NCI-H748 (cell line): ENCODE measurements around the gene SLC22A7.

Experiments used
- DNase-seq: peaks from one replicate; lab custom pipeline; 2025; ENCODE audit not compliant: unreplicated experiment; lab: John Stamatoyannopoulos, UW

SLC22A7 gene

DNA sequence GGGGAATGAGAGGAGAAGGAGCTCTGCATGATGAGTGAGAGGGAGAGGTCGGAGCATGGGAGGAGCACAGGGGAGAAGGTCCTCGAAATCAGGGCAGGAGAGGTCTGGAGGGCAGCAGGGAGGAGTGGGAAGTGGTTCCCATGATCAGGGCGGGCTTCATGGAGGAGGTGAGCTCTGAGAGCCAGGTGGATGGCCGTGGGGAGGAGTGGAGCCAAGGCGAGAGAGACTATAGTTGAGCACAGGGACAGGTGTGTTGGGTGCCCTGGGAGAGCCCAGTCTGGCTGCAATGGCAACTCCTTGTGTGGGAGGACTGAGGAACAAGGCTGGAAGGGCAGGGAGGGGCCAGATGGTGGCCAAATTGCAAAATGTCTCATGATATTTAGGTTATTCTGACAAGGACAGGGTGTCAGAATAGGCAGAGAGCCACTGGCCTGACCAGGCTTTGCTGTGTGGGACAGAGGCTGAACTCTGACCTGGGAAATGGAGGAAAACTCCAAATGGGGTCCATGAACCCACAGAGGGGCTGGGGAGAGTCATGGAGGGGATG is 33.4 kb upstream of the SLC22A7 start:
- no peak for DNase-seq

DNA sequence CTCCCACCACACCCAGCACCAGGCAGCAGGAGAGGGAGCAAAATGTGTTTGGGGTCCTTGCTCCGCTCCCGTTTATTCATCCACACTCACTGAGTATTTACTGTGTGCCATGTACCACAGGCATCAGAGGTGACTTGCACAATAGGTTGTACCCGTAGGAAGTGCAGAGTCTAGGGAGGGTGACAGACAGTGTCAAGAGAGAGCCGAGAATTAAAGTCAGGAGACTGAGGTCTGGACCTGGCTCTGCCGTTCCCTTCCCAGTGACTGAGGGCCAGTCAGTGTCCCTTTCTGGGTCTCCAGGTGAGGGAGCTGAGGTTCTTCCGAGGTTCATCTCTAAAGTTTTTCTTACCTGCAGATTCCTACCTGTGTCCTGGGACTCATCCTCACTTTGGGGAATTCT is 32.5 kb upstream of the SLC22A7 start:
- no peak for DNase-seq

DNA sequence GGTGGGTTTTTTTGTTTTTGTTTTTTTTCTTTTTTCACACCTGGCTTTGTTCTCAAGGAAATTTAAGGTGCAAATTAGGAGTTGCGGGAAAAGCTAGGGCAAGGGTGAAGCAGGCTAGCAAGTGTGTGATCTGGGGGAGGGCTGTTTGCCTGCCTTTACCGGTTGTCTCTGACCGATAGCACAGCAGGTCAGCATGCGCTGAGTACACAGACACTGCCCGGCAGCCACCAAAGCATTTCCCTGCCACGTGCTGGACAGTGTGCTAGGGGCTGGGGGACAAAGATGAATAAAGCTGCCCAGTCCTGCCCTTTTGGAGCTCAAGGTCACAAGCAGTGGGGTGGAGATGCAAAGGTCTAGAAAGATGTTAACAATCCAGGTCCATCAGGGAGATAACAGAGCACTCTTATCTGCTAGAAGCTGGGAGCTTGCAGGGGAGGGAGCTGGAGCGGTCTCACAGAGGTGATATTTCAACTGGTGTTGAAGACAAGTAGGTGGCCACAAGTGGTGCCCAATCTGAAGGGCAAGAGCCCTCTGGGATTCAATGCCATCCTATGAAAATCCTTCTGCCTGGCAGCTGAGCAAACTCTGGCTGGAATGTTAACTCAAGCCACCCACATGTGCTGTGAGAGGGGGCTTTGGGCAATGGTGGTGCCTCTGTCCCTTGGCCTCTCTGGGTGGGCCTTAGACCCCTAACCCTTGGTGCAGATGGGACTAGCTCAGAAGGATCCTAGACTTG is 30.3 kb upstream of the SLC22A7 start:
- DNase-seq, result no peak

DNA sequence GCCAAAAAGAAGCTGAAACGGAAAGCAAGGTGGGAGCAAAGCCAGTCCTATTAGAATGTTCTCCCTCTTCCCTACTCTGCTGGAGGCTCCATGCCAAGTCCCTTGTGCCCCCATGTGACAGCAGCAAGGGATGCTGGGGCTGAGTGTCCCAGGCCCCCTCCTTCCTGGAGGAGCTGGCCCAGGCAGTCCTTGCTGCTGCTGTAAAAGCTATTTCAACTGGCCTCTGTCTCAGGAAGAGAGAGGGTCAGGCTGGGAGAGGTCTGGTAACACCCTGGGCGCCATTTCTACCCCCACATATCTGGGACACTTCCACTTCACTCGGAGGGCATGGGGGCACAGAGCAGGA is 29.7 kb upstream of the SLC22A7 start:
- no peak for DNase-seq

DNA sequence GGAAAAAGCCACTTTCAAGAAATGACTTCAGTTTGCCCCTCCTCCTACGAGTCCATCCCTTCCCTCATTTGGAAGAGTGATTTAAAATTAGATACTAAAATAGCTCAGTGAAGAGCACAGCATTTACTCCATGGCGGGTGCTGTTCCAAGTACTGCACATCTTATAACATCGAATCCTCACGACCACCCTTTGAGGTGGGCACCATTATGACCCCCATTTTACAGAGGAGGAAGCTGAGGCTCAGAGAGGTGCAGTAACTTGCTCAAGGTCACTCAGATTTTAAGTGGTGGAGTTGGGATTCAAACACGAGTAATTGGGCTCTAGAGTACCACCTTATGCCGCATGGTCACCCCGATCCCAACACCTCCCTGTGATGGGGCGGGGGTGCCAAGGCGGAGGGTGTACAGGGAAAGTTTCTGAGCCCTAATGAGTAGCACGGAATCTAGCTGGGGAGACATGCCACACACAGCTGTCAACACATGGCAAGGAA is 29.2 kb upstream of the SLC22A7 start:
- DNase-seq, result no peak

DNA sequence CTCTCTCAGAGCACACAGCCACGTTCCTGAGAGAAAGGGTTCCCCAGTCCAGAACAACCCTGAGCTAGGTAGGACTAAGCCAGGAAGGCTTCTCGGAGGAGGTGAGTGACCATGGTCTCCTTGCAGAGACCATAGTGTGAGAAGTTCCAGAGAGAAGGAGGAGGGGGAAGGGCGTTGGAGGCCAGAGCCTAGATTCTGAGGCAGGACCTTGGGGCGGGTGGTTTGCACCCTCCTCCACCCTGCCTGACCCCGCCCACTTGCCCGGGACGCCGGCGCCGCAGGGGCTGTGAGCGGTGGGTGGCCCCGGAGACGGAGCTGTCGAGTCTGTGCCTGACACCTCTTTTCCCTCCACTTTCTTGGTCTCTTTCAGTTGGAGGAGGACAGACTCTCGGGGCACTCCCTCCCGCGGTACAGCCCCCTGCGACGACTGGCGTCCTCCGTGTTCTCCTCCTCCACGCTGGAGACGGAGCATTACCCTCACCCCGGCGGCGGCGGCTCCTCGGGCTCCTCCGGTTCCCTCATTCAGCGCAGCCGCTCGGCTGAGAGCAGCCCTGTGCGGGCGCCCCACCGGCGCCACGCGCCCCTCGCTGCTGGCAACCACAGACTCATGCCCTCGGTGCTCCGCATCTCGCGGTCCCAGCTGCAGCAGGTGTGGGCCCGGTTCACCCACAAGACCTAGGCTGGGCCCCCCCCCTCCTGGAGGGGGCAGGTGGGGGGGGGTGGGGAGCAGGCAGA is 28.6 kb upstream of the SLC22A7 start:
- no peak for DNase-seq

DNA sequence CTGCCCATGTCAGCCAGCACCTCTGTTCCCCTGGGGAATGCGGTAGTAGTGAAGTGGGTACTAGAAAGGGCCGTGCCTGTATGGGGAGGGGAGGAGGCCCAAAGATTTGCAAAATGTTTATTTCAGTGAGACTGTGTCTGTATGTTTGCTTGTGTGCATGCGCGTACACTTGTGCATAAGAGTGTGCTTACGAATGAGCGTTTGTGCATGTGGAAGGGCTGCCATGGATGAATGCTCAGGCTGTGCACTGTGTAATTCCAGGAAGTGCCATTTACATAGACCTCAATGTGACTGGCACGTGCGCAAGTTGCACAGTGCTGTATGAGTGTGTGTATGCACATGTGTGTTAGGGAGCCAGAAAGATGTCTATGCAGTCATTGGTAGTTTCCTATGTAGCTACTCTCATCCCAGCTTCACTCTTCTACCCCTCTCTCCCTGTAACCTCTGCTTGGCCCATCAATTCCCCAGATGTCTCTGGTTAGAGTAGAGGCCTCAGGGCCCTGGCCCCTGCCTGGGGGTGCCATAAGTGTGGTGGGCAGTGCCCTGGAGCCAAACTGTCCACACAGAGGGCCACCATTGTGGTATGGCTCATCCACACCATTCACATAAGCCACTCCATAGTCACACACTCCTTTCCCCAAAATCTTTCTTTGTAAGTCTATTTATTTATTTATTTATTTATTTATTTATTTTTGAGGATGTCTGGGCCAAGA is 26.8 kb upstream of the SLC22A7 start:
- DNase-seq, result no peak

DNA sequence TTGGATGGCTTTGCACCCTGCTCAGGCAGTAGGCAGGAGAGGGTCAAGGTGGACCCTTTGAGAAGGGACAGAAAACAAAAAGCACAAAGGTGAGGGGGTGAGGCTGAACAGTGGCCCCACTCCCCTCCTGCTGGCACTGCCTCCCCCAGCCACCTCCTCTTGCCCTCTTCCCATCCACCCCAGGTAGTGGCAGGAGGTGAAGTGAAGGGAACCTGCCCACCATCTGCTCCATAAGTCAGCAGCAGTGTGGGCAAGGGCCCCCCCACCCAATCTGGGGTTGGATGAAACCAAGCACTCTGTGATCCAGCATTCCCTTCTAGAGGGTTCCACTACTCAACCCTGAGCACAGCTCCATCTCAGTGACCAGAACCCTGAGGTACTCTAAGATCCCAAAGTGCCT is 26.1 kb upstream of the SLC22A7 start:
- no peak for DNase-seq

DNA sequence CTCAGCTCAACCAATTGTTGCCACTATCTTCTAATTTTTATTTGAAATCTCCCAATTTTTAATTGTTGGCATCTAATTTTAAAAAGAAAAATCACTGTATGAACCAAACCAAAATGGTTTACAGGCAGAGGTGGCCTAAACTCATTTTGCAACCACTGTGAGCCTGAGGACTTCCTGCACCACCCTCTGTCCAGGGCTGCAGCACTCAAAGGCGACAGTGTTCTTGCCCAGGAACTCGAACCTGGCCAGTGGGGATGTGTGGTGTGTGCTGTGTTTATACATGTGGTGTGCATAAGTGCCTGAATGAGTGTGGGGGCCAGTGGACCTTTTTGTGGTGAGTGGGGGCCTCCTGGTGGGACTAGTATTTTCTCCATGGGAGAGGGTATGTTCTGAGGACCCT is 24.4 kb upstream of the SLC22A7 start:
- no peak for DNase-seq

DNA sequence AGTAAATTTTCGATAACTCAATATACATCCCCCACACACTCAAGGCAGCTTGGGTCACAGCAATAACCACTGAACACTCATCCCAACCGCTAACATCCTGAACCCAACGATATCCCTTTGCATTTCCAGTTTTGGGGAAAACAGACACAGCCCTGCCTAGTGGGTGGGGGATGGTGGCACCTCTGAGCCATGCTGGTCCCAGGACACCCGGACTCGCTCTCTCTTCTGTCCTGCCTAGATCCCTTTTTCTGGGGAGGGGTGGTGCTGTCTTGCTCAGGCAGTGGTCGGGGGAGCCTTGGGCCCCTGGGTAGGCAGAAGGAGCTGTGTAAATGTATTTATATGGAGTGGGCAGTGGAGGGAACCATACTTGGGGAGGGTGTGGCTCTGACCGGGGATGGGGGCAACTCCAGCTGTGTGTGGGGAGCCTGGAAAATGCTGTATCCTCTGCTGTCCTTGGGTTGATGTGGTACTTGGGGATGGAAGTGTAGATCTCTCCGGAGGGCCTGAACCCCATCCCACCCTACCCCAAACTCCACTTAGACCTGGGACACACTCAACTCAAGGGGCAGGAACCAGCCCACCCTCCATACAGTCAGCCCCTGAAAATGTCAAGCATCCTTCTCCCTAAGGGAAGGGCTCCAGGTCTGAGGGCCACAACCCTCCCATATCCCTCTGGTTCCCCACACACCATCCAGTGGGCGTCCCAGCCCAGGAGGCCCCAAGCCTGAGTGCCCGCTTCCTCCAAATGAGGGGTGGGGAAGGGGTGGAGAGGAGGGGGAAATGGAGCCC is 23.7 kb upstream of the SLC22A7 start:
- DNase-seq, result no peak

DNA sequence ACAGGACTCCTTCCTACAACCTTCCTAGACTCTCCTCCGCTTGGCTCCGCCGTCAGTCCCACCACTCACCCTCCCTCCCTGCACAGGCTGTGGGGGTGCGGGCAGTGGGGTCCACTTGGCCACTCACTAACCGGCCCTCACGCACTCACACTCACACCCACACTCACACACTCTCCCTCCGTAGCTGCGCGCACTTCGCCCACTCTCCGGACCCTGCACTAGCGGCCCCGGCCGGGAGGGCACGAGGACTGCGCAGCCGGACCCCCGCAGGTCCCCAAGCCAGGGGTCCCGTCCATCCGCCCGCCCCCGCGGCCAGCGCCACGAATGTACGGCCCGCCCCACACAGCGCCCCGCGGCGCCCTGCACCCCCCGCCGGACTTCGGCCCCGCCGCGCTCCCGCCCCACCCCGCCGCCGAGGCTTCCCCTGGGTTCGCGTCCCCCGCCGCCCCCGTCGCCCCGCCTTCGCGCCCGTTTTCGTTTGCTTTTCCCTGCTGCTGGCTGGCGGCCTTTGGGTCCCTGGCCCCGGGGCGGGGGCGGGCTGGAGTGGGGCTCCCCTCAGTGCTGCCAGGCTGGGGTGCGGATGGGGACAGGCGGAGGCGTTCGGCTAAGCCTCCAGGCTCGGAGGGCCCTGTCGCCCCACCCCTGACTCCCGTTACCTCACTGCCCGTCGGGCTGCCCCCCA is 23.0 kb upstream of the SLC22A7 start:
- no peak for DNase-seq

DNA sequence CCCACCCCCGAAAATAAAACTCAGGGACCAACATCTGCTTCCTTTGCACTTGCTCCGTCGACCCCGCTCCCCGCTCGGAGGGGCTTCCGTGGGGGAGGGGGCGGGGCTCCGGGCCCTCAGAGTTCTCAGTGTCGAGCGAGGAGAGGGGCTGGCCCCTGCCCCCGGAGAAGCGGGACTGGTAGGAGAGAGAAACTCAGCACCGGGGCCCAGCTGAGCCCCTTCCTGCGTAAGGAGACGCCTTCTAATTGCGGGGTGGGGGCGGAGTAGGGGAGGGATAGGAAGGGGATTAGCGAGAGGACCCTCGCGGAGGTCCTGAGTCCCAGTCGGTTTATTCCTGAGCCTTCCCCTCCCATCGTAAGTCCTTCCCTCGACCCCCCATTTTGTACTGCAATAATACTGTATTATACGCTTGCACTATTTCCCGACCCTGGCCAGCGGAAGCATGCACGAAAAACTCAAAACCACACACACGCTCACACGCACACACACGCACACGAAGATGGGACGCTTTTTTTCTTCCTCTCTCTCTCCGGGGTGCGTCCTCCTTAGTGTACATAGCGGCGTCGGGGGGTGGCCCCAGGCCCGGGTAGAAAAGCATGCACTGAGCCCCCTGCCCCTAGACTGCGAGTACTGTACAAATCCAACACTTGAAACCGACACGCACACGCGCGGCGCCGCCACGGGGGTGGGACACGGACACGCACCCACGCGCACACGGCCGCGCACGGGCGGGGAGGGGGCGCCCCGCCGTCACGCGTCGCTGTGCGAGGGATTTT is 22.1 kb upstream of the SLC22A7 start:
- DNase-seq, result no peak

DNA sequence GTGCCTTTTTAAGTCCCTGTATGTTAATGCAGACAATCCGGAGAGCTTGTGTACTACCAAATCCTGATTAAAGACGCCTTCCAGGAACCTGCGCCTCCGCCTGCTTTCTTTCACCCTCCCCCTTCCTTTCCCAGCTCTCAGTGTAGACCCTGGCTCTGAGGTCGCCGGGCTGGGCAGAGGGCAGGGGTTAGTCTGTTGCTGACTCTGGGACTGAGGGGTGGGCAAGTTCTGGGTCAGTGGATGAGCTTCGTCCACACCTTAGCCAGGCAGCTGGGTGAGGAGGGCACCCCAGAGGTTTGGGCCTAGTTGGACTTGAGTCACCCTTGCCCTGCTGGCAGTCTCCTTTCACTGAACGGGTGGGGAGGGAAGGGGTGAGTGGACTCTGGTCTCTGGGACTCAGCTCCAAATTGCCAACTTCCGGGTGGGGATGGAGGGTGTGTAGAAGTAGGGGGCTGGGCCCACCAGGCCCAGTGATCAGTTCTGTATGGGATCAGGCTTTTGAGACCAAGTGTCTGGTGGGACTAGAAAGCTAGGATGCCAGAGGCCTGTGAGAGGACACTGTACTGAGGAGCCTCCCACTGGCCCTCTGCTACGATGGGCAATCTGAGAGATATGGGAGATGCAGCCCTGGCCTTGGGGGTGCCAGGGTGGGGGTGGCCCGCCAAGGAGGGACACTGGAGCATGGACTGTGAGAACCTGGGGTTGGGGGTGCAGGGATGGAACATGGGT is 21.3 kb upstream of the SLC22A7 start:
- DNase-seq, result no peak

DNA sequence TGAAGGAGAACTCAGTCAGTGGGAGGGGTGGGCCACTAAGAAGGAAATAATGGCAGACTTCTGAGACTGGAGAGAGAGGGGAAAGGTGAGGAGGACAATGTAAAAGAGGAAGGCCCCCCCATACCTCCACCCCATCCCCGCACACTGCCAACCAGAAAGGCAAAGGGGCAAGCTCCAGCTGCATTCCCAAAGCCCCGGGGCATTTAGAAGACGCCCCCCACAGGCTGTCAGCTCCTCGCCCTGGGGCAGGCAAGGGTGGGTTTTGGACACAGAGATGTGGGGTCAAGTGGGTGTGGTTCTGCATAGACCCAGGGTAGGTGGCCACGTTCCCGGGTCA is 20.8 kb upstream of the SLC22A7 start:
- DNase-seq, result no peak

DNA sequence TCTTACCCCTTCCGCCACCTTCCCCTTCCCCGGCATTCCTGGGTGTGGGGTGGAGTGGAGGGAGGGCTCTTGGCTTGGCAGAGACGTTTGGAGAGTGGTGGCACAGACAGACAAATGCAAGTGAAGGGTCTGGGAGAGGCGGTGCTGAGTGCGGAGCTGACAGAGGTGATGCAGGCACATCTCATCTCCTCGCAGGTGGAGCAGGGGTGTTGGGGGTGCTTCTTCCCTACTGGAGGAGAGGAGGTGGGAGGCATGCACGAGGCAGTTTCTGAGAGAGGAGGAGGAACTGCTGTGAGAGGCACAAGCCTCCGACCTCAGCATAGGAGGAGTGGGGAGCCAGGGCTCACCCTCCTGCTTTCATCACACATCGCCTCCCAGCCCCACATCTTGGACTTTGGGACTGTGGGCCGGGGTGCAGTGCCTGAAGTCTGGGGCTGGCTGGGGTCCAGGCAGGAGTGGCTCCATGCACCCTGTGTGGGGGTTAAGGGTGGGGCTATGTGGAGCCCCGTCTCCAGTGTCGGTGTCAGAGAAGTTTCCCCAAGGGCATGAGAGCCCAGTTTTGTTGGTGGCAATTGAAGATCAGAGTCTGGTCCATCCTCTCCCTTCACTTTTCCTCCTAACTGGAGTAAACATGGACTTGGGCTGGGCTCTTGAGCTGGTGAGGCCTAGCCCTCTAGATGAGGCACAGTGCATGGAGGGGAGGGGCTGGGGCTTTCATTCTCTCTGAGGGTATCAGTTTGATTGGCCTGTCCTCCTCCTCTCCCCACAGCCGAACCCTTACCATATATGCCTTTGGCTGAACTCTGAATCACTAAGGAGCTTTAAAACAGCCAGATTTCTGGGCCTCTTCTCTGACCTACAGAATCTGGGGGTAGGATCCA is 20.2 kb upstream of the SLC22A7 start:
- DNase-seq, result no peak

DNA sequence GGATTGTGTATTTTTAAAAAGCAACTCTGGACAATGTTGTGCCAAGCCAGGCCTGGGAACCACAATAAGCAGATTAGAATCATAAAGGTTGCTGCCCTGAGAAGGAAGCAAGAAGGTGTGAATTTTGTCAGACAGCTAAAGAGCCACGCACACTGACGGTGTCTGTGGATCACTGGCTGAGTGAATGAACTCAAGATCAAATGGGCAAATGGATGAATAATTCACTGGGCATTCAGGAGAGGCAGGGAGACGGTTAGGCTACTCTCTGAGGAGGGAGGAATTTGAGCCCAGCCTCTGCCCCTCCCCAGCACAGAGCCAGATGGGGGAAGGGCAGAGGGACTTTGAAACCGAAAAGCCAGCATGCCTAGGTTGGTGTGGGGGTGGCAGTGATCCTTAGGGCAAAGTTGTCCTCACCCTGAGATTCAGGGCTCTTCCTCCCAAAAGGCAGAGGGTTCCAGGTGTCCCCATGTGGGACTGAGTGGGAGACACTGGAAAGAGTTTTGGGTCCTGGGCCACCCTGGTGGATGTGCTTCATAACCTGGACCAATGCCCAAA is 19.5 kb upstream of the SLC22A7 start:
- DNase-seq, result no peak

DNA sequence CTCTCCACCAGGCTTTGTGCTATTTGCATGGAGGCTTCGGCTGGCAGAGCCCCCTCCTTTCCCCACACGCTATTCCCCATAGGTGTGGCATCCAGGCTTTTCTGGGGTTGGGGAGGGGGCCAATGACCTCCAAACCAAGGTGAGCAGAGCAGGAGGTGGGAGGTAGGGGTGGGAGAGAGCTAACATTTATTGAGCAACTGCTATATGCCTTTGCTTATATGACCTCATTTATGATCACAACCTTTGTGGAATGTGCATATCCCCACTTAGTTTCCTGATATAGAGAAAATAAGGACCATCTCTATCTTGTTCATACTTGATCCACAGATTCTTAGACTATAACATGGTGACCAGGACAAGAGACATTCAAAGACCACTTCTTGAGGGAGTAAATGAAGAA is 17.8 kb upstream of the SLC22A7 start:
- DNase-seq, result no peak

DNA sequence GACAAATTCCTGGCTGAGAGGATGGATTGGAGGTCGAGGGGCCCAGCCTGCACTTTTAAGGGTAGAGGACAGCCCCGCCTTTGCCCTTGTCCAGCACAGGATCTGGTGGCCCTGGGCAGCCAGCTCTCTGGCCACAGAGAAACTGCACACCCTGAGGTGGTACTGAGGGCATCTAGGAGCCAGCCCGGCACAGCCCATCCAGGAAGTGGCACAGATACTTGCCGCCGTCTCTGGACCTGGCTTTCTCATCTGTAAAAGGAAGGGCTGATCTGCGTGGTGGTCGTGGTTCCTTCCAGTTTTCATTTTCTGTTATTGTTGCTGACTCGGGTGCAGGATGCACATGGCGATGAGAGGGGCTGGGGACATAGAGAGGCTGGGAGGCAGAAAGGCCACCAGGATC is 16.0 kb upstream of the SLC22A7 start:
- DNase-seq, result no peak
